Naive thymus-derived CD4-positive, alpha-beta T cell (primary cell): Measurements from ENCODE around the gene RSPO4. TPM values are rescaled to one million over a fixed set of nuclear protein-coding genes. Genes with fewer than 3 reads are reported as not detected.

Source experiments
- ATAC-seq: fragments of 150-1000 bp; cut with Tn5 transposase; 2 replicates; pipeline ENCODE4 v1.10.0; 2021; ENCODE audit warnings: mild to moderate bottlenecking, moderate library complexity
- CTCF ChIA-PET: fragments of 350-600 bp; sonication (Branson Sonifier 250); formaldehyde crosslinking; loops from one replicate; lab custom pipeline; 2021; ENCODE audit warnings: antibody characterized with exemption; lab: Charles Lee
- POLR2A ChIA-PET: fragments of 350-600 bp; sonication (Branson Sonifier 250); formaldehyde crosslinking; loops from one replicate; lab custom pipeline; 2021; ENCODE audit warnings: antibody characterized with exemption, inconsistent platforms; lab: Charles Lee
- DNase-seq, 9 donors: peaks; one replicate each; pipeline versions ENCODE4 v3.0.0 to v3.0.0-alpha.2; 2020 to 2022; ENCODE audit warnings: mixed read lengths in 1 of 9
- H3K27ac ChIP-seq: one replicate; pipeline ENCODE4 v1.7.0; 2013; ENCODE audit warnings: mild to moderate bottlenecking, low read depth, low read length, moderate library complexity
- H3K27me3 ChIP-seq, 2 donors: one replicate each; pipeline ENCODE4 v1.7.0; 2013; ENCODE audit warnings: low read length in 2 of 2, mild to moderate bottlenecking in 2 of 2, moderate library complexity in 2 of 2; ENCODE audit not compliant: control insufficient read depth in 2 of 2, insufficient read depth in 2 of 2
- H3K36me3 ChIP-seq, 3 experiments: 1 replicate in 2 of 3; 2 replicates in 1 of 3; pipeline ENCODE4 v1.7.0; 2013; ENCODE audit warnings: low read length in 3 of 3, mild to moderate bottlenecking in 3 of 3, moderate library complexity in 1 of 3; ENCODE audit not compliant: insufficient read depth in 3 of 3, control insufficient read depth in 2 of 3
- H3K4me1 ChIP-seq, 2 donors: one replicate each; pipeline ENCODE4 v1.7.0; 2013; ENCODE audit warnings: low read length in 2 of 2, mild to moderate bottlenecking in 2 of 2, moderate library complexity in 1 of 2; ENCODE audit not compliant: control insufficient read depth in 2 of 2, insufficient read depth in 2 of 2
- H3K4me3 ChIP-seq: 2 replicates; pipeline ENCODE4 v1.7.0; 2013; ENCODE audit warnings: mild to moderate bottlenecking, low read length
- H3K9me3 ChIP-seq, 3 experiments: 1 replicate in 2 of 3; 2 replicates in 1 of 3; pipeline ENCODE4 v1.7.0; 2013; ENCODE audit warnings: low read length in 3 of 3; ENCODE audit not compliant: control insufficient read depth in 2 of 3
- H3K27ac Mint-ChIP-seq, 9 donors: one replicate each; pipeline ENCODE4 v1.8.0; 2020 to 2022; ENCODE audit warnings: mixed read lengths in 9 of 9, mild to moderate bottlenecking in 8 of 9, moderate library complexity in 5 of 9, inconsistent platforms in 2 of 9
- H3K27me3 Mint-ChIP-seq, 5 donors: one replicate each; pipeline ENCODE4 v1.8.0; 2021 to 2022; ENCODE audit warnings: mixed read lengths in 5 of 5, mild to moderate bottlenecking in 1 of 5
- H3K36me3 Mint-ChIP-seq, 5 donors: one replicate each; pipeline ENCODE4 v1.8.0; 2020 to 2022; ENCODE audit warnings: mixed read lengths in 5 of 5, mild to moderate bottlenecking in 3 of 5, inconsistent platforms in 1 of 5
- H3K4me1 Mint-ChIP-seq, 7 donors: one replicate each; pipeline ENCODE4 v1.8.0; 2020 to 2022; ENCODE audit warnings: mixed read lengths in 7 of 7, mild to moderate bottlenecking in 3 of 7, inconsistent platforms in 1 of 7
- H3K4me3 Mint-ChIP-seq, 10 donors: one replicate each; pipeline ENCODE4 v1.8.0; 2020 to 2022; ENCODE audit warnings: mild to moderate bottlenecking in 10 of 10, mixed read lengths in 10 of 10, moderate library complexity in 6 of 10, inconsistent platforms in 2 of 10
- H3K9me3 Mint-ChIP-seq, 11 donors: one replicate each; pipeline ENCODE4 v1.8.0; 2020 to 2022; ENCODE audit warnings: mixed read lengths in 11 of 11, mild to moderate bottlenecking in 4 of 11, inconsistent platforms in 1 of 11, moderate library complexity in 1 of 11
- intact Hi-C, 2 donors: fragments of 100-400 bp; cut with micrococcal nuclease; formaldehyde crosslinking; loops; one replicate each; pipeline ENCODE4 v1.15.1; 2023
- polyA plus RNA-seq, 2 donors: library from polyadenylated mRNA; unstranded; fragments of 300-500 nt; fragmentation: Illumina TruSeq; gene quantifications; one replicate each; pipeline ENCODE4 v1.2.3, GENCODE V29; 2021
- total RNA-seq, 6 experiments: library from RNA in 5 of 6; stranded (reverse) in 5 of 6; gene quantifications; 1 replicate in 5 of 6; 2 replicates in 1 of 6; pipeline ENCODE4 v1.2.3 and lab custom pipeline; 2021 to 2026

The RSPO4 gene
- total and polyA plus RNA-seq, 7 experiments from 2014 or later: 0.19 to 0.40 (median 0.23) TPM; not detected in 3

DNA sequence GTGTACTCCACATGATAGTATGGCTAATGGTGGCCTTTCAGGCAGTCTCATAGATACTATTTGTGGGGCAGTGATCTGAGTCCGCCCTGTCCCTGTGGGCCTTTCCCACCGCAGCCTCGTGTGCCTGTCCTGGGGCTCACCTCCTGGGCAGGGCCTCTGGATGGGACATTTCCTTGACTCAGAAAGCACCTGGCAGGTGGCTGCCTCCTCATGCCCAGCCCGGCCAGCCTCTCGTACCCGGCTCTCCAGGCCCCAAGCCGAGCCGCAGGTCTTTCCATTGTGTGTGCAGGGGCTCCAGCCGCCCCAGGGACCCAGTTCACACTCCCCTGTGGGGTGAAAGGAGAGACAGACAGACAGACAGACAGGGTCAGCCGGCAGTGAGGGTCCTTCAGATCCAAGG is 38.3 kb downstream of the RSPO4 start:
- ChIA-PET CTCF (no interaction called here), POLR2A (no interaction called here)
- Mint-ChIP-seq H3K27me3 (peaks cover 3 to 19% (median 13%) of the 10 kb centered on the region in 5 donors), H3K36me3 (no peaks in the 10 kb centered on the region), H3K4me1 (peaks cover 0 to 4% (median 0%) of the 10 kb centered on the region in 7 donors), H3K9me3 (peaks cover 0 to 5% (median 0%) of the 10 kb centered on the region in 11 donors), H3K27ac (no peak overlapping the region), H3K4me3 (no peak overlapping the region)
- DNase-seq: no peak
- Histone ChIP-seq H3K4me3 (no peak overlapping the region), H3K9me3 (no peaks in the 10 kb centered on the region), H3K27ac (no peak overlapping the region), H3K36me3 (no peaks in the 10 kb centered on the region), H3K4me1 (no peaks in the 10 kb centered on the region), H3K27me3 (no peaks in the 10 kb centered on the region)
- intact Hi-C loops: no loop called here
- ATAC-seq: no peak

DNA sequence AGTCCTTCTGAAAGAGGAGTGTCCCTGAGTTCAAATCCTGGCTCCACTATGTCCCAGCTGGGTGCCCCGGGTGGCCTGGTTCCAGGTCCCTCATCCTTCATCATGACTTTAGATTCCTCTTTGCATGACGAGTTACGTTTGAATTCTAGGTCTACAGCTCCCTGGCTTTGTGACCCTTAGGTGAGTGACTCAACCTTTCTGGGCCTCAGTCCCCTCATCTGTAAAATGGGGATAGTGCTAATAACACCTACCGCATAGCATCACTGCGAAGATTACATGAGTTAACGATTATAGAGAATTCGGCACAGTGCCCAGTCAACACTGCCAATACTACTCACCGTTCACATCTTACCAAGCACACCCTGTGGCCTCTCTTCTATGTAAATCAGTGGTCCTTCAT is 39.4 kb downstream of the RSPO4 start:
- Mint-ChIP-seq H3K4me1 (peaks cover 0 to 5% (median 0%) of the 10 kb centered on the region in 7 donors), H3K27ac (no peak overlapping the region)
- no peak for ATAC-seq

DNA sequence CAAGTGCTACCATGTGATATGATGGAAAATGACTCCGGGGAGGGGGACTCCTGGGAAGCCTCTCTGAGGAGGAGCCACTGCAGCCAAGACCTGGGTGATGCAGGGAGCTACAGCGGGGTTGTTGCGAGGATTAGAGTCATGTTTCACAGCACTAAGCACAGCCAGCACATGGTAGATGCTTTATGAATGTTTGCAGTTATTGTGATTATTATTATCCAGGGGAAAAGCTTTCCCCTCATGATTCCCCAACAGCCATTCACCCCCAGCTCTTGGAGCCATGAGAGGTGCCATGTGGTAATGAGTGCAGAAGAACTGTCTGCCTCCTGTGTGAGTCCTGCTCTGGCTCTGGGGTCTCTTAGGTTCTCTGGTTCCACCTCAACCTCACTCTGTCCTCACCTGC is 39.9 kb downstream of the RSPO4 start:
- ChIA-PET CTCF (no interaction called here), POLR2A (no interaction called here)
- no peak overlapping the region for H3K4me3 ChIP-seq
- Mint-ChIP-seq H3K27me3 (peaks cover 6 to 28% (median 17%) of the 10 kb centered on the region in 5 donors), H3K27ac (no peak overlapping the region), H3K36me3 (no peaks in the 10 kb centered on the region), H3K9me3 (no peaks in the 10 kb centered on the region), H3K4me3 (no peak overlapping the region), H3K4me1 (peaks cover 0 to 5% (median 0%) of the 10 kb centered on the region in 7 donors)
- intact Hi-C loops: no loop called here
- H3K9me3 ChIP-seq: no peaks in the 10 kb centered on the region
- H3K4me1 ChIP-seq: no peaks in the 10 kb centered on the region
- DNase-seq (no peak), ATAC-seq (no peak)
- H3K27ac ChIP-seq: no peak overlapping the region
- H3K36me3 ChIP-seq: no peaks in the 10 kb centered on the region
- H3K27me3 ChIP-seq: no peaks in the 10 kb centered on the region

More for the DNA sequence above, 39.4 kb downstream of the RSPO4 start:
- Mint-ChIP-seq H3K27me3 (peaks cover 6 to 26% (median 17%) of the 10 kb centered on the region in 5 donors), H3K9me3 (peaks cover 0 to 1% (median 0%) of the 10 kb centered on the region in 11 donors), H3K4me3 (no peak overlapping the region), H3K36me3 (no peaks in the 10 kb centered on the region)
- no peaks in the 10 kb centered on the region for H3K36me3 ChIP-seq
- H3K27me3 ChIP-seq: no peaks in the 10 kb centered on the region
- POLR2A ChIA-PET: no interaction called here
- CTCF ChIA-PET: no interaction called here
- DNase-seq: no peak
- H3K4me1 ChIP-seq: no peaks in the 10 kb centered on the region
- no peak overlapping the region for H3K4me3 ChIP-seq
- no peaks in the 10 kb centered on the region for H3K9me3 ChIP-seq
- intact Hi-C loops: no loop called here
- H3K27ac ChIP-seq: no peak overlapping the region

DNA sequence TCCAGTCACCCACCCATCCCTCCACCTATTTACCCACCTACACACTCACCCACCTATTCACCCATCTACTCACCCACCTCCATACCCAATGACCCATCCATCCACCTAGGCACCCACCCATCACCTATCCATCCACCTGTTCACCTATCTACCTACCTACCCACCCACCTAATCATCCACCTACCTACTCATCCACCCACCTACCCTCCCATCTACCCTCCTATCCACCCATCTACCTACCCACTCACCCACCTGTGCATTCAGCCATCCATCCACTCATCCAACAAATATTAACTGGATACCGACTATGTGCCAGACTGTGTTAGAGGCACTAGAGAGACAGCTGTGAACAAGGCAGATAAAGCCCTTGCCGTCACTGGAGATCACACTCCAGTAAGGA is 40.3 kb downstream of the RSPO4 start:
- Histone ChIP-seq H3K9me3 (no peaks in the 10 kb centered on the region), H3K36me3 (no peaks in the 10 kb centered on the region), H3K4me1 (no peaks in the 10 kb centered on the region), H3K27ac (no peak overlapping the region), H3K4me3 (no peak overlapping the region), H3K27me3 (no peaks in the 10 kb centered on the region)
- Mint-ChIP-seq H3K27ac (no peak overlapping the region), H3K36me3 (no peaks in the 10 kb centered on the region), H3K9me3 (no peaks in the 10 kb centered on the region), H3K27me3 (peaks cover 6 to 28% (median 17%) of the 10 kb centered on the region in 5 donors), H3K4me1 (peaks cover 0 to 5% (median 0%) of the 10 kb centered on the region in 7 donors), H3K4me3 (no peak overlapping the region)
- ChIA-PET POLR2A (no interaction called here), CTCF (no interaction called here)
- DNase-seq: no peak
- ATAC-seq: no peak
- intact Hi-C loops: no loop called here

DNA sequence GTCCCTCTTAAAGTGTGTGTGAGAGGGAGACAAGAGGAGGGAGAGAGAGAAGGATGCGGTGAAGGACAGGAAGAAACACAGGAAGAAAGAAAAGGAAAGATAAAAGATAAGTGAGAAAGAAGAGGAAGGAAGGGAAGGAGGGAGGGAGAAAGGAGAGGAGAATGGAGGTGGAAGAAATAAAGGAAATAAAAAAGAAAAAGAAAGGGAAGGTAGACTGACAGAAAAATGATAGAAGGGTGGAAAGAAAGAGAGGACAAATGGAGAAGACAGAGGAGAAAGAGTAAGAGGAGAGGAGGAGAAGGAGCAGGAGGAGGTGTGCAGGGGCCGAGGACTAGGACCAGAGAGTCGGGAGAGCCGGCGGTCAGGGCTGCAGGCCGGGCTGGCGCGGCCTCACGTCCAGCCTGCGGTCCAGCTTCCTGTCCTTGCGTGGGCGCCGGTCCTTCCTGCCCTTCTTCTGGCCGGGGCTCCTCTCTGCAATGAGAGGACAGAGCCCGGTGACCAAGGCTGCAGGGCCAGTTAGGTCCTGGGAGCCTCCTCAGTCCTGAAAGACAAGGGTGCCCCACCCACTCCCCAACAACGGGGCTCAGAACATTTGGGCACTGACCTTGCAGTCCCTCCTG is 42.0 kb downstream of the RSPO4 start:
- POLR2A ChIA-PET: no interaction called here
- CTCF ChIA-PET: interaction anchor here (0.8 kb wide), 1 partner anchor 146 kb away, joined by 4 read pairs; no protein-coding TSS in a partner anchor
- H3K4me3 ChIP-seq: no peak overlapping the region
- Mint-ChIP-seq H3K27ac (no peak overlapping the region), H3K4me3 (no peak overlapping the region), H3K27me3 (peaks cover 16 to 40% (median 23%) of the 10 kb centered on the region in 5 donors), H3K9me3 (no peaks in the 10 kb centered on the region), H3K36me3 (no peaks in the 10 kb centered on the region), H3K4me1 (peaks cover 0 to 8% (median 0%) of the 10 kb centered on the region in 7 donors)
- no peaks in the 10 kb centered on the region for H3K9me3 ChIP-seq
- ATAC-seq: no peak
- intact Hi-C loops: loop anchor here (5.0 to 10.0 kb wide), 2 partner anchors 75 to 252 kb away; no protein-coding TSS in a partner anchor
- DNase-seq: no peak
- no peaks in the 10 kb centered on the region for H3K36me3 ChIP-seq
- no peak overlapping the region for H3K27ac ChIP-seq
- no peaks in the 10 kb centered on the region for H3K27me3 ChIP-seq
- no peaks in the 10 kb centered on the region for H3K4me1 ChIP-seq

DNA sequence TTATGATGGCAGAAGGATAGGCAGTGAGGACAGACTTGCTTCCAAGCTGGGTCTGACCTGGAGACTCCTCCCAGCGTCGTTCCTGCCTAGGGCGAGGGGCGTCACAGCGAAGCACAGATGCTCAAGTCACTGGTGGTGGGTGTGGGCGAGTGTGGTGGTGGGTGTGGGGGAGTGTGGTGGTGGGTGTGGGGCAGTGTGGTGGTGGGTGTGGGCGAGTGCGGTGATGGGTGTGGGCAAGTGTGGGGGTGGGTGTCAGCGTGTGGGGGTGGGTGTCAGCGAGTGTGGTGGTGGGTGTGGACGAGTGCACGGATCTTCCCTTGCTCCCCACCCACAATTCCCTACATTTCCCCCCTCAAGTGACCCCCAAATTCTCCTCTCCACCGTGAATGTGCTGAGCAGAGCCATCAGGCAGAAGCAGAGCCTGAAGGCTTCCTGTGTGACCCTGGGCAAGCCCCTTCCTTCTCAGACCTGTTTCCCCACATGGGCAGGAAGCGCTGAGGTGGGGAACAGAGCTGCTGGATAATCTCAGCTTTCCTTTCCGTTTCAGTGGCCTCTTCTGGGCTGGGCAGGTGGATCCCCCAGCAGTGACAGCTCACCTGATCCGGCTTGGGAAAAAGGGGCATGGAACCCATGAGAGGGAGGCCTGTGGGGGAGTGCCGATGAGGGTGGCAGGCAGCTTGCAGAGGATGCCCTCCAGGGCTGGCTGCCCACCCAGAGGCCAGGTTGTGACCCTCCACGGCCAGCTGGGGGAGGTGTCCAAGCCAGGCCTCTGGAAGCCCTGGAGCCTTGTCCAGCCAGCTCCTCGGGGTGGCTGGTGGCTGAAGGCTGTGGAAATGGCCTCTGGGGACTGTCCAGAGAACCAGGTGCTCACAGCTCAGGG is 42.9 kb downstream of the RSPO4 start:
- H3K9me3 ChIP-seq: no peaks in the 10 kb centered on the region
- H3K4me1 ChIP-seq: no peaks in the 10 kb centered on the region
- DNase-seq (no peak), ATAC-seq (no peak)
- POLR2A ChIA-PET: no interaction called here
- H3K4me3 Mint-ChIP-seq: no peak overlapping the region
- no peak overlapping the region for H3K27ac ChIP-seq
- no peak overlapping the region for H3K27ac Mint-ChIP-seq
- no peaks in the 10 kb centered on the region for H3K9me3 Mint-ChIP-seq
- no peaks in the 10 kb centered on the region for H3K36me3 ChIP-seq
- no peaks in the 10 kb centered on the region for H3K36me3 Mint-ChIP-seq
- no peaks in the 10 kb centered on the region for H3K27me3 ChIP-seq
- peaks cover 18 to 47% (median 31%) of the 10 kb centered on the region in 5 donors for H3K27me3 Mint-ChIP-seq
- no peak overlapping the region for H3K4me3 ChIP-seq
- intact Hi-C loops: loop anchor here (5.0 to 10.0 kb wide), 2 partner anchors 74 to 253 kb away; no protein-coding TSS in a partner anchor
- CTCF ChIA-PET: interaction anchor here (0.8 to 5.0 kb wide), 2 partner anchors 143 to 145 kb away, joined by 4 to 132 read pairs; no protein-coding TSS in a partner anchor
- H3K4me1 Mint-ChIP-seq: peaks cover 0 to 8% (median 0%) of the 10 kb centered on the region in 7 donors
